Testis (tissue), 2 donors: Measurements from ENCODE around the gene TRIM9.

ENCODE experiments used
- CTCF ChIP-seq, 3 experiments: fragments of 450-650 bp in 2 of 3; fragments of 200-600 bp in 1 of 3; sonication (generic) in 1 of 3; IDR thresholded peaks; one replicate each; pipeline ENCODE4 v1.5.1; 2016 to 2019; ENCODE audit warnings: antibody characterized with exemption in 3 of 3, mild to moderate bottlenecking in 2 of 3, moderate library complexity in 1 of 3
- POLR2A ChIP-seq: fragments of 450-650 bp; IDR thresholded peaks from one replicate; pipeline ENCODE4 v1.6.1; 2017; ENCODE audit warnings: antibody characterized with exemption, mild to moderate bottlenecking, moderate library complexity

GRCh38 chr14:51089278-51089677, 5.6 kb downstream of the TRIM9 start:
- TF ChIP-seq CTCF (IDR thresholded peaks at IDR 0.05) (no peak), POLR2A (no peak)
